HG03108 (cell line): ENCODE results near the gene CT47C1.
"Not testable (repeated sequence)": the region's sequence is repeated elsewhere in the genome, so short reads cannot be mapped to it uniquely, and the experiment has no call there.

Experiments used
- ATAC-seq: cut with Tn5 transposase; IDR thresholded peaks from one replicate; pipeline ENCODE4 v1.9.1; 2021; ENCODE audit warnings: moderate library complexity; ENCODE audit not compliant: unreplicated experiment

Gene CT47C1

GRCh38 chrX:119072744-119073143 is at the start of gene CT47C1:
Gene CT47C1, plus strand, starts transcription at chrX:119072993. Its CDS starts 233 bp downstream, at chrX:119073226.
- no peak for ATAC-seq

- ATAC-seq, result no peak
These were observed 46.9 kb upstream of the CT47C1 start for GRCh38 chrX:119025900-119026299.

- ATAC-seq, result not testable (repeated sequence)
These were observed 46.4 kb upstream of the CT47C1 start for GRCh38 chrX:119026344-119026743.

- not testable (repeated sequence) for ATAC-seq
These were observed 44.6 kb upstream of the CT47C1 start for GRCh38 chrX:119027960-119028732.

- ATAC-seq, result no peak
These were observed 44.0 kb upstream of the CT47C1 start for GRCh38 chrX:119028733-119029330.

- not testable (repeated sequence) for ATAC-seq
These were observed 43.1 kb upstream of the CT47C1 start for GRCh38 chrX:119029656-119030055.

- ATAC-seq, result no peak
These were observed 41.8 kb upstream of the CT47C1 start for GRCh38 chrX:119030990-119031389.

GRCh38 chrX:119036107-119037029 is 36.4 kb upstream of the CT47C1 start:
- ATAC-seq, result no peak

GRCh38 chrX:119040432-119040831 is 32.4 kb upstream of the CT47C1 start:
- ATAC-seq, result no peak

GRCh38 chrX:119041175-119041574 is 31.6 kb upstream of the CT47C1 start:
- ATAC-seq, result no peak

- ATAC-seq, result no peak
These were observed 30.8 kb upstream of the CT47C1 start for GRCh38 chrX:119042040-119042439.

- no peak for ATAC-seq
These were observed 29.8 kb upstream of the CT47C1 start for GRCh38 chrX:119042996-119043395.

- no peak for ATAC-seq
These were observed 26.9 kb upstream of the CT47C1 start for GRCh38 chrX:119045884-119046283.

- no peak for ATAC-seq
These were observed 17.1 kb upstream of the CT47C1 start for GRCh38 chrX:119055687-119056086.

- no peak for ATAC-seq
These were observed 9.9 kb upstream of the CT47C1 start for GRCh38 chrX:119062750-119063374.

GRCh38 chrX:119063428-119063827 is 9.4 kb upstream of the CT47C1 start:
- ATAC-seq, result no peak

- ATAC-seq, result no peak
These were observed 5.6 kb upstream of the CT47C1 start for GRCh38 chrX:119067023-119067739.

- ATAC-seq, result no peak
These were observed 3.7 kb upstream of the CT47C1 start for GRCh38 chrX:119069128-119069527.

- no peak for ATAC-seq
These were observed 3.0 kb upstream of the CT47C1 start for GRCh38 chrX:119069762-119070161.

- no peak for ATAC-seq
These were observed 1.4 kb upstream of the CT47C1 start for GRCh38 chrX:119071381-119071780.
